ENCODE results near the gene IGFBP5.

IGFBP5 gene

DNA sequence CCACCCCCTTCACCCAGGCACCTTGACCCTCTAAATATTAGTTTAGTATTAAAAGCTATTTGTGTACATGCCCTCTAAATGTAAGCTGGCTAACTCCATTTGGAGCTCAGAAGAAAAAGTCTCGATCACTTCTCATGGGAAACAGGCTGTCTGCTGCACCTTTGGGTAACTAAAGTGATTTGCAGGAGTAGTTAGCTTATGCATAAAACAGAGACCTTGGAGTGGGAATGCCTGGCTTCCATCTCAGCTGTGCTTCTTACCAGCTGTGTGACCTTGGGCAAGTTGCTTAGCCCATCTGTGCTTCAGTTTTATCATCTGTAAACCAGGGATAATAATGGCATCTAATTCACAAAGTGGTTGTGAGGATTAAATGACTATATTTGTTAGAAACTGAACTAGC, 32.2 kb downstream of the IGFBP5 start:
- no peak for DNase-seq

- no peak for DNase-seq
These were observed 33.5 kb downstream of the IGFBP5 start for GRCh38 chr2:216661639-216662375.

DNA sequence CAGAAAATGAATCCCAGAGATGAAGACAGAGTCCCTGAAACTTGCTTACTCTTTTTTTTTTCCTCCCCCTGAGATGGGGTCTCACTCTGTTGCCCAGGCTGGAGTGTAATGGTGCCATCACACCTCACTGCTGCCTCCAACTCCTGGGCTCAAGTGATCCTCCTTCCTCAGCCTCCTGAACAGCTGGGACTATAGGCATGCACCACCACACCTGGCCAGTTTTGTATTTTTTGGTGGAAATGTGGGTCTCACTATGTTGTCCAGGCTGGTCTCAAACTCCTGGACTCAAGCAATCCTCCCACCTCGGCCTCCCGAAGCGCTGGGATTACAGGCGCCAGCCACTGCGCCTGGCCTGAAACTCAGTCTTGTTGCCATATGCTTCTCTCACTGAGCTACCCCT, 34.3 kb downstream of the IGFBP5 start:
- no peak for DNase-seq

GRCh38 chr2:216660496-216660895, 34.9 kb downstream of the IGFBP5 start:
- no peak for DNase-seq

GRCh38 chr2:216659276-216659675, 36.1 kb downstream of the IGFBP5 start:
- no peak for DNase-seq

DNA sequence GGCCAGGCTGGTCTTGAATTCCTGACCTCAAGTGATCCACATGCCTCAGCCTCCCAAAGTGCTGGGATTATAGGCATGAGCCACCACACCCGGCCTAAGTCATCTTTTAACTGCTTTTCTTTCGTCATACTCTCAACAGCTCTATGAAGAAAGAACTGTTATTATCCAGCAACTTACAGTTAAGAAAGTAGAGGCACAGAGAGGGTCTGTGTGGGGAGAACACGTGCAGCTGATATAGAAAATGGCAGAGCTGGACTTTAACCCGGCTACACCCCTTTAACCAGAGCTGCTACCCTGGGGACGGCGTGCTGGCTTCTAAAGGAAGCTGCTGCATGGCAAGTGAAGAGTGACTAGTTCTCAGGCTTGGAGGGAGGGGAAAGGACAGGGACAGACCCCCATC, 36.6 kb downstream of the IGFBP5 start:
- no peak for DNase-seq

- DNase-seq = no peak
These were observed 37.4 kb downstream of the IGFBP5 start for GRCh38 chr2:216657980-216658379.

DNA sequence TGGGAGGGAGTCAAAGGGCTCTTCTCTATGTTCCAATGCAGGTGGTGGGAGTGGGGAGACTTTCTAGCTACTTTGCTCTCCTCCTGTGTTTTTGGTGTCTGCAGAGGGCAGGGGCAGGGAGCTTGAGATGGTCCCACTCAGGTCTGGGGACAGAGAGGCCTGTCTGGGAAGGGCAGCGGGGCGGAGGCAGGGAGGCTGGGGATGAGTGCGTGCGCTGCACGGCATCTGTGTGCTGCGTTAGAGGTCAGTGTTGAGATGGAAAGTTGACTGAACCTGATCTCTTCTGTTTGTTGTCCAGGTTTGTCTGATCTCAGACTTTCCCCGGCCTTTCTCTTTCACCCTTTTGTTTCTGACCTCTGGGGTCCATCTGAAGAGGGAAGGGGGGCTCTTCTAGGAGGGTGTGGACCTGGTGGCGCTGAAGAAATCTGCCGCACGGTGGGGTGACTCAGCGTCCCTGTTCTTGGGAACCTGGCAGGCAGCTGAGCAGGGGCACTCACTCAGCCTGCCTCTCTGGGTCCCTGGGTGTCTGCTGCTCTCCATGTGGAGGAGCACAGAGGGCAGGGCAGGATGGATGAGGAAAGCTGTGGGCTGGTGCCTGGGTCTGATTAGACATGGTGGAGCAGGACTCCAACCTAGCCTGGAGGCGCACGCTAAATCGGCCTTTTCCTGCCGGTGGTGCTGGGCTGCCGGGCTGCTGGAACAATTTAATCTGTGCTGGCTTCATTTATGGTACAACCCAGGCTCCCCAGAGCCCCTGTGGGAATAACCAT, 38.1 kb downstream of the IGFBP5 start:
- no peak for DNase-seq

DNA sequence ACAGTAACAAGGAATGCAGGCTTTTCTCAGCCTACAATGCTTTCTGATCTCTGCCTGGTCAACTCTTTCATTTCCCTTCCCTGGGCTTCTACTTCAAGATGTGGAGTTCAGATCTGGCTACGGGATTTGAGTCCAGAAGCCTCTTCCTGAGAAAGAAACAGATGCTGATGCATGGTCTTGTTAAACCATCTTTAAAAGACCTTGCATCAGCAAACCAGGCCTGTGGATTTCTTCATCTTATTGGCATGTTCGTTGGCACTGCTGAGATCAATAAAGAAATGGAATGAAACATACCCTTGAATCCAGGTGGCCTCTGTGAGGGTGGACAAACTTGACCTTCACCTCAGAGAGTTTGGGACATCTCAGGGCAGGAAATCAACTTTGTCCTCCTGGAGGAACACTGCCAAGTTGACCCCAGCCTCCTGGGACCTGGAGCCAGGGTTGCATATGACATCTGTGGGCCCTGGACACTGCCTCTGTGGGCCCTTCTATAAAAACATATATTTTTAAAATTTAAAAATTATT, 40.8 kb downstream of the IGFBP5 start:
- no peak for DNase-seq

DNA sequence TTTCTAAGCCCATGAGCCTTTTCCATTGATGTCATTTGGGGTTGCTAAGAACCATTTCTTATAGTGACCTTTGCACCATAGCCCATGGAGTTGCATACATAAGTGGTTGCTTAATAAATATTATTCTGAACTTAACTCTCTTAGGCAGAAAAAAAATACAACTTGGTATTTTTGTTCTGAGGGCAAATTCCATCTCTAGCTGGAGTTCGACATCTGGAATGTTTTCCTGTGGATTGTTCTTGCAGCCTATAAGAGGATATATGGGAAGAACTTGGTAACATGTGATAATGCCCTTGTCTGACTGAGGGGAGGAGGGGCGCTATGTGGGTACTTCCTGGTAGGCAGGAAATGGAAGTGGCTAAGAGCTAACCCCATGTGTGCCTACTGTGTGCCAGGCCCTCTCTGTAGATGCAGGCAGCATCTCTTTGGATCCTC, 41.4 kb downstream of the IGFBP5 start:
- DNase-seq = no peak

DNA sequence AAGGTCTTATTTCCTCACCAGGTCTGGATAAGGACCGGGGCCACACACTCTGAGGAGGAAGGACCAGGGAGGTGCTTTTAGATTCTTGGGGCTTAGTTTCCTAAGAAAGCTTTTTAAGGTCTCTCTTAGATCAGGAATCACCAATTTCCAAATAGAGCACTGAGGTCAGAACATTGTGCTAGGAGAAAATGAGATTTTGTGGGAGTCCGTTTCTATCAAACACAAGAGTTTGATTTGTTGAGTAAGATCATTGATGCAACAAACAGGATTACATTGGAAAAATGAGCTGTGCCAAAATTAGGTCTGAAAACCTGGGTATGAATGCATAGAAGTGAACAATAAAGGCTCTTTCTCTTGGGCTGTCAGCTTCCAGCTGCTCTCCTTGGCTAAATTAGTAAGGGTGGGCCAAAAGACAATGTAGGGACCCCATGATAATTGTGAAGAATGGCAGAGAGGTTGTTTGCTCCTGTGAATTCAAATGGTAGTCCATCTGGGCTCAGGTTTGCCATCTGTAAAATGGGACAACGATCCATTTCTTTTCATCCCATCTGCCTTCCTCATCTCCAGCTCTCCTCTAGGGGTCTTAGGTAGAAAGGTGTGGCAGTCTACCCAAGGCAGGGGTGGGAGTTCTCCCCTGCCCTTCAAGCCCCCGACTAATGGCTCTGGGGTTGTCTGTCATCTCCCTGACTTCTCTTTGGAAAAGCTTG, 42.1 kb downstream of the IGFBP5 start:
- no peak for DNase-seq

DNA sequence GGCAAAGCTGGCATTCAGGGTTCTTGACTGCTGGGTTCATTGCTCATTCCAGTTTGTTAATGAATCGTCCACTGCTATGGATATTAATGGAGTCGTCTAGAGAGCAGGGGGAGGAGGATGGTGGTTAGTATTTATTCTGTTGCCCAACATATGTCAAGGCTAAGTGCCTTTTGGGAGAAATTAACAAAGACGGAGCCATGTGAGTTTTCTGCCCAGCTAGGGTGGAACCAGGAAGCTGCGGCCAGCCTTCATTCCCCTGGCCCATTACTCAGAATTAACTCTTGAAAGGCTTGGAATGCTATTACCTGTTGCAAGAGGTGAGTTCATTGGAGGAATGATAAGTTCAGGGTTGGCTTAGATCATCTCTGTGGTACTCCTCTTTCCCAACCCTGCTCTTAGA, 42.8 kb downstream of the IGFBP5 start:
- no peak for DNase-seq

- no peak for DNase-seq
These were observed 43.9 kb downstream of the IGFBP5 start for GRCh38 chr2:216651351-216651881.

GRCh38 chr2:216650626-216651257, 44.6 kb downstream of the IGFBP5 start:
- DNase-seq = no peak

GRCh38 chr2:216649574-216649973, 45.8 kb downstream of the IGFBP5 start:
- no peak for DNase-seq

GRCh38 chr2:216648105-216648504, 47.2 kb downstream of the IGFBP5 start:
- no peak for DNase-seq

- DNase-seq = no peak
These were observed 49.2 kb downstream of the IGFBP5 start for GRCh38 chr2:216646116-216646515.

GRCh38 chr2:216645636-216645950, 49.8 kb downstream of the IGFBP5 start:
- no peak for DNase-seq

- DNase-seq = no peak
These were observed 50.3 kb downstream of the IGFBP5 start for GRCh38 chr2:216644842-216645635.

GRCh38 chr2:216643986-216644659, 51.2 kb downstream of the IGFBP5 start:
- DNase-seq = no peak

- DNase-seq = no peak
These were observed 57.9 kb downstream of the IGFBP5 start for GRCh38 chr2:216637472-216637871.
